Measurements from ENCODE around the gene ADCY7.

Gene ADCY7

DNA sequence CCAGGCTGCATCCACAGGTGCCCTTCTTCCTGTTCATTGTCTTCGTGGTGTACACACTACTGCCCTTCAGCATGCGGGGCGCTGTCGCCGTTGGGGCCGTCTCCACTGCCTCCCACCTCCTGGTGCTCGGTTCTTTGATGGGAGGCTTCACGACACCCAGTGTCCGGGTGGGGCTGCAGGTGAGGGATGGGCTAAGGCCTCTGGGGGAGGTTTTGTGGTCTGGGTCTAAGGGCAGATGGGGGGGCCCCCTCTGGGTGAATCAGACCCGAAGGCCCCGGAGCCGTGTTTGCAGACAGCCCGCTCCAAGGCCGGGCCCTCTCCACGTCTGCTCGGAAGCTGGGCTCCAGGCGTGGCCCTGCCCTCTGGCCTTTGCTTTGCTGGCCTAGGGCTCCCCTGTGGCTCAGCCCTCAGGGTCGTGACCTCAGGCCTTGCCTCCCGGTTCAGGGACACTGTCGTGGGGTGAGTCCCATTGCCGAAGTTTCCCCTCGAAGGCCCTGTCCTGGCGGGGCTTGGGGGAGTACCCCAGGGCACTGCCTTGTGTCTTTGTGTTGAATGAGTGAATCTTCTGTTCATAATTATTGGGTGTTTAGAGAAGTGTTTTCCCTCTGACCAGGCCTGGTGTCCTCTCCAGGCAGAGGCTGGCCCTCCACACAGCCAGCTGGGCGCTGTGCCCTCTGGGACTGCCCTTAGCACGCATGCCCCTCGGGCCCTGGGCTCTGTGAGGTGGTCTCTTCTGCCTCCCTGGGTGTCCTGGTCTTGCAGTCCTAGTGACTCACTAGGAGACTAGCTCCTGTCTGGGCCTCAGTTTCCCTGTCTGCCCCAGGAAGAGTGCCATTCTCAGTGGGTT lies 25.6 kb downstream of the ADCY7 start:
- DNase-seq = no peak
- in situ Hi-C loops (cut with HindIII; ENCODE audit: low pct_ligation_motif_present, low pct_unique_long_range_greater_than_20kb, low sequenced_read_pairs) = no loop called here

GRCh38 chr16:50292566-50292948 lies 26.2 kb downstream of the ADCY7 start:
- in situ Hi-C loops (cut with HindIII; ENCODE audit: low pct_ligation_motif_present, low pct_unique_long_range_greater_than_20kb, low sequenced_read_pairs) = no loop called here
- no peak for DNase-seq

DNA sequence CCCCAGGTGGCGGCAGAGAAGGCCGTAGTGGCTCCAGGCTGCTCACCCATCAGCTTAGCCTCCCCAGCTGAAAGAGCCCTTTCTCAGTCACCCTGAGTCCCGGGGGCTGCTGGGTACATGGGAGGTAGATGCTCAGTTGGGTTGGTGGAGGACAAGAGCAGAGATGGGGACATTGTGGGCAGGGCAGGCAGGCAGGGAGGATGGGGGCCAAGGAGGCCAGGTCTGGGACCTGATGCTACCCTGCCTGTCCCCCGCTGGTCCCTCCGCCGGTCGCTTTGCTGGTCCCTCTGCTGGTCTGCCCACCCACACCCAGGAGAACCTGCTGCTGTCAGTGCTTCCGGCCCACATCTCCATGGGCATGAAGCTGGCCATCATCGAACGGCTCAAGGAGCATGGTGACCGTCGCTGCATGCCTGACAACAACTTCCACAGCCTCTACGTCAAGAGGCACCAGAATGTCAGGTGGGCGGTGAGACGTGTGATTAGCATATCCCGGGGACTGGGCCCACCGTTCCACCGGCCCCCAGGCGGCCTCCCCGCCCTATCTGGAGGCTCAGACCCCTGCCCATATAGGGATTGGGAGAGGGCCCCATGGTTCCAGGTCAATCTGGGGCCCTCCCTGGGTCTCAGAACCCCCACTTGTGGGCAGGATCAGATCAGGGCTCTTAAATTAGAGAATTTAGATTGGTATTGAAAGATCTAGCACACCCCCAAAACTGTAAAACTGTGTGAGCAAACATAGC lies 26.9 kb downstream of the ADCY7 start:
- in situ Hi-C loops (cut with HindIII; ENCODE audit: low pct_ligation_motif_present, low pct_unique_long_range_greater_than_20kb, low sequenced_read_pairs) = no loop called here
- no peak for DNase-seq

- no peak for DNase-seq
- in situ Hi-C loops (cut with HindIII; ENCODE audit: low pct_ligation_motif_present, low pct_unique_long_range_greater_than_20kb, low sequenced_read_pairs) = no loop called here
Observed at GRCh38 chr16:50293994-50294855, 27.9 kb downstream of the ADCY7 start.

- in situ Hi-C loops (cut with HindIII; ENCODE audit: low pct_ligation_motif_present, low pct_unique_long_range_greater_than_20kb, low sequenced_read_pairs) = no loop called here
- DNase-seq = no peak
Observed at GRCh38 chr16:50294955-50295354, 28.6 kb downstream of the ADCY7 start.

DNA sequence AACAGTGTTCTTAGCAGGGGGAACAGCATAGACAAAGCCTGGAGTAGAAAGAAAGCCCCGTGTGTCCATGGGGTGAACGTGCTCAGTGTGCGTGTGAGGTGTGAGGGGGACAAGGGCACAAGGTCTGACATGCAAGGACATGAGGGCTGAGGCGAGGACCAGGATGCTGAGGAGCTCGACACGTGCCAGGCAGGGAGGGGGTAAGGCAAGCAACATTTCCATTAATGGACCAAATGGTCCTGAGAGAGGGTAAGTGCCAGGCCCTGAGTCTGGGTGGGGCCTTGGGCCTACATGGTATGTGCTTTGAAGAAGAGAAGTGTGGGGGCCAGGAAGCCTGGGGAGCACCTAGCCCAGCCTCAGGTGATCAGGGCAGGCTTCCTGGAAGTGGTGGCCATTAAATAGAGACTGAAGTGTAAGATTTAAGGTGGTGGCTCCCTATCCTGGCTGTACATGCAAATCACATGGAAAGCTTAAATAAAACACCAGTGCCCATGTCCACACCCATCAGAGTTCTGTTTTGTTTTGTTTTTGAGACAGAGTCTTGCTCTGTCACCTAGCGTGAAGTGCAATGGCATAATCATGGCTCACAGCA lies 29.3 kb downstream of the ADCY7 start:
- in situ Hi-C loops (cut with HindIII; ENCODE audit: low pct_ligation_motif_present, low pct_unique_long_range_greater_than_20kb, low sequenced_read_pairs) = no loop called here
- DNase-seq = no peak

DNA sequence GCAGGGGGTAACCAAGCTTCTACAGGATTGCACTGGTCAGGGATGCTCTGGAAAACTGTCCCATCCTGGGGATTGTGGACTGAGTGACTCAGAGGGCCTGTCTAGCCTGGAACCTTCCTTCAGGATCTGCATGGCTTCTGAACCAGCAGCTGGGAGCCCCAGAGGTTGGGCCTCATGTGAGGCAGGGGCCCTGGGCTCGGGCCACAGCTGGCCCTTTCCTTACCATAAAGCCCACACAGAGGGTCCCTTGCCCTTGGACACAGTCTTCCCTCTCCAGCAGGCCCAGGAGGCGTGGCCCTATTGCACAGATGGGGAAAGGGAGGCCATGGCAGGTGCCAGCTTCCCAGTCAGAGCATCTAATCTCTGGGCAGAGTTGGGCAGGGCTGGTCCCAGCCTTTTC lies 30.5 kb downstream of the ADCY7 start:
- no peak for DNase-seq
- in situ Hi-C loops (cut with HindIII; ENCODE audit: low pct_ligation_motif_present, low pct_unique_long_range_greater_than_20kb, low sequenced_read_pairs) = no loop called here

DNA sequence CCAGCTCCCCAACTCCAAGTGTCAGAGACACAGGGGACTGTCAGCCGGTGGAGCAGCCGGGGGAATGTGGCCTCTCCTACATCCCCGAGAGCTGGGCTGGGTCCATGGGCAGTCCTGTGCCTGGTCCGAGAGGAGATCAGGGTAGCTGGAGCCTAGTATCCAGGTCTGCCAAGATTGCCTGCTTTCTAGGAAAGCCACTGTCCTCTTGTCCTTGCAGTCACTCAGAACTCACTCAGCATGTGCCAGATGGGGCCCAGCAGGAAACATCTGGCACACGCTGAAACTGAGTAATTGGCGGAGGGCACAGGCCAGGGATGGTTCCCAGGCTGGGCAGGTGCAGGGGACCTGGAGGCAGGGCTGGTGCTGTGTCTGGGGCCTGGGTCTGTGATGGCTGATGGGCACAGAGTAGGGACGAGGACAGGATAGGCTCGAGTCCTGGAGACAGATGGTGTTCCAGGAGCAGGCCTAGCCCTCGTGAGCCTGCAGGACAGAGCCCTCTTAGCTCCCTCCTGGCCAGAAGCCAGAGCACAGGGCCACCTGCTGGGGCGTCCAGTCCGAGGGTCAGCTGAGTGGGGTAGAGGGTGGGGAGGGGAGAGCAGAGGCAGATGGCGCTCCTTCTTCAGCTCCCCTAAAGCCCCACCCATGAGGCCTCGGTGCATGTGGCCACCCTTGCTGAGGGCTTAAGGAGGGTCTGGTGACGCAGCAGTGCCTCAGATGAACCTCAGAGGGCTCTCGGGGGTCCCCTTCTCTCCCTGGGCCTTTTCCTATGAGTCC lies 31.1 kb downstream of the ADCY7 start:
- in situ Hi-C loops (cut with HindIII; ENCODE audit: low pct_ligation_motif_present, low pct_unique_long_range_greater_than_20kb, low sequenced_read_pairs) = no loop called here
- no peak for DNase-seq

DNA sequence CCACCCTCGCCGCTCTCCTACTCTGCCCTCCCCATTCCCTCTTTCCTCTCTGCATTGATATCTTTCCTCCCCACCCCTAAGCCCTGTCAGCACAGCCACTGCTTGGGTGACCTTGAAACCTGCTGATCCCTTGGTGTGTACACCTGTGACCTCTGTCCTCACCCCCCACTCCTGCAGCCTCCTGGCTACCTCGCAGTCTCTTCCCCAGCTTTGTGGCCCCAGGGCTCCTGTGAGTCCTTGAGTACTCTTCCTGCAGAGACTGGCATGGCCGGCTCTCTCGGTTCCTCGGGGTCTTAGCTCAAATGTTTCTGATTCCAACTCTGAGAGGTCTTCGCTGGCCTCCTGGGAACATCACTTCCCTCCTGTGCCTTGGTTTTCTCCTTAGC lies 31.7 kb downstream of the ADCY7 start:
- no peak for DNase-seq
- in situ Hi-C loops (cut with HindIII; ENCODE audit: low pct_ligation_motif_present, low pct_unique_long_range_greater_than_20kb, low sequenced_read_pairs) = no loop called here

DNA sequence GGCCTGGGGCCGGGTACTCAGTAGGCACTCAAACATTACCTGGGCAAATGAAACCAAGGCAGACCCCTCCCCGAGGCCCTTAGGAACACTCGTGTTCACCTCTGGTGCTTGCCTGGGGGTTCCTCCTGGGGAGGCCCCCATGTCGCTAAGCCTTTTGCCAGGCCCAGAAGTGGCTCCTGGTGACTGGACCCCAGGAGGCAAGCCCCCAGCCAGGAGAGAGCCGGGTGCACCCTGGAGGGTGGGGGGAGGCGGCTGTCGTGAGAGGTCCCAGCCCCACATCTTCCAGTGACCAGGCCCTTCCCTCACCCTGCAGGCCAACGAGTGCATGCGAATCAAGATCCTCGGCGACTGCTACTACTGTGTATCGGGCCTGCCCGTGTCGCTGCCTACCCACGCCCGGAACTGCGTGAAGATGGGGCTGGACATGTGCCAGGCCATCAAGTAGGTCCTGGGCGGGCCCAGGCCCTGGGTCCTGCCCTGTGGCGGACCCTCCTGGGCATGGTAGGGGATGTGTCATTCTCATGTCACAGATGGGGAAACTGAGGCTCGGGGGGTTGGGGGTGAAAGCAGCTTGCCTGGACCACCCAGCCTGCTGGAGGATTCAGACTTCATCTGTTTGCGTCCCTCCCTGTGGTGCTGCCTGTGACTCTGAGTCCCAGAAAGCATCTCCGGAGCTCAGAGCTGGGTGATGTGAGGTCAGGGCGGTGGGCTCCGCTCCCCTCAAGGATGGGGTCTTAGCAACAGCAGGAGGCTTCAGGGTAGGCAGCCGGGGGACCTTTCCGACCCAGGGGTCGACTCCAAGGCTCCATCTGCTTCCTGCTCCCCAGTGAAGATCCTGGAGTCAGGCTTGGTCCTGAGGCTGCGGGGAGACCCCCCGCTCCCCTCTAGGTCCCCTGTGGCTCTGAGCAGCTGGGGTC lies 32.5 kb downstream of the ADCY7 start:
- DNase-seq = no peak
- in situ Hi-C loops (cut with HindIII; ENCODE audit: low pct_ligation_motif_present, low pct_unique_long_range_greater_than_20kb, low sequenced_read_pairs) = no loop called here

DNA sequence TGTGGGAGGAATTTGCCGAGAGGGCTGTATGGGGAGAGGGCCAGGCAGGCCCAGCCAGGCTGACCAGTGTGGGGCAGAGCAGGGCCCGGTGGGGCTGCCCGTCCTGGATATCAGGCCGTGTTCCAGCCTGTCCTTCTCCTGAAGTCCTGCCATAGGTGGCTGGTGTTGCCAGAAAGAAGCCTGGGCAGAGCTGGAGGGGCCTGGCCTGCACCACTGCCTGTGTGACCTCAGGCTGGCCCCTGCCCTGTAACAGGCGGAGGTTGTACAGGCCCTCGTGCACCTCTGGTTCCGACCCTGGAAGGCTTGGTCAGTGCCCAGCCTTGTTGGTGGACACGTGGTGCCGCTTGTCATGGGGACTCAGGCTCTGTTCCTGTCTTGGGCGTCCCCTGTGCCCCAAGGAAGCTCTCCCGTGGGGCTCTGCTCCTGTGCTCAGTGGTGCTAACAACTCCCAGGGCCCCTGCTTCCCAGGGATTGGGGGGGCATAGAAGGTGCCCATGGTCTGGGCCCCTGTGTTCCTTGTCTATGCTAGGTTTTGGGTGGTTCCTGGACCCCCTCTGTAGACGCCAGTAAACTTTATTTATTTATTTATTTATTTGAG lies 33.3 kb downstream of the ADCY7 start:
- in situ Hi-C loops (cut with HindIII; ENCODE audit: low pct_ligation_motif_present, low pct_unique_long_range_greater_than_20kb, low sequenced_read_pairs) = no loop called here
- no peak for DNase-seq

- in situ Hi-C loops (cut with HindIII; ENCODE audit: low pct_ligation_motif_present, low pct_unique_long_range_greater_than_20kb, low sequenced_read_pairs) = no loop called here
- no peak for DNase-seq
Observed at GRCh38 chr16:50300942-50301625, 34.7 kb downstream of the ADCY7 start.

DNA sequence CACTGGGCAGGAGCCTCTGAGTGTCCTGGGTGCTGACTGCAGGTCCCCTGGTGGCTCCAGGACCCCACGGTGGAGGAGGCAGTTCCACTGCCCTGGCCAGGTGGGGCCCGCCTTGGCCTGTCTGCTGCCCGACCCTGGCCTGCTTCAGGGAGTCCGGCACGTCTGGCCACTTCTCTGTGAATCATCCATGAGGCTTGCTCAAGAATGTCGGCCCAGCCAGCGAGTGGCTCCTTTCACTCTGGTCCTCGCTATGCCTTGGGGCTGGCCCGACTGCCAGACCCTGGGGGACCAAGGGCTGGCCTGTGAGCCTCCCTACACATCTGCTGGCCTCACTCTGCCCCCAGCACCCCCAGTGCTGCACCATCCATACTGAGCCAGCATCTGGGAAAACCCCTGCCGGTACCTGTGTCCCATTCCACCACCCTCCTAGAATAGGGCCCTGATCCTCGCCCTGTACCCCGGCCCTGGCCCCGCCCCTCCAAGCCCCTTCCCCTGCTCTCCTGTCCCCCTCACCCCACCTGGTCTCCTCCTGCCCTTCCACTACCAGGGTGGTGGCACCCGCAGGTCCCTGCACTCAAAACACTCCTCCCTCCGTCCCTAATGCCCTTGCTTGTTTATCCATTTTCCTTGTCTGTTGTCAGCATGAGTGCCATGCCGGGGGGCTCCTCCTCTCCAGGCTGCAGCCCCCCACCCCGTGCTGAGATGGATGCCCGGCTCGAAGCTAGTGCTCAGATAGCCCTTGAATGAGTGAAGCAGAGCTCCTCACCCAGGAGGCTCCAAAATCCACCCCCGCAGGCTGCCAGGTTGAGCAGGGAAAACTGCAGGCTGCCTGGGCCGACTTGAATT lies 35.5 kb downstream of the ADCY7 start:
- in situ Hi-C loops (cut with HindIII; ENCODE audit: low pct_ligation_motif_present, low pct_unique_long_range_greater_than_20kb, low sequenced_read_pairs) = no loop called here
- DNase-seq = peak; percentile 73

GRCh38 chr16:50302472-50303005 lies 36.2 kb downstream of the ADCY7 start:
- DNase-seq = no peak
- in situ Hi-C loops (cut with HindIII; ENCODE audit: low pct_ligation_motif_present, low pct_unique_long_range_greater_than_20kb, low sequenced_read_pairs) = no loop called here

DNA sequence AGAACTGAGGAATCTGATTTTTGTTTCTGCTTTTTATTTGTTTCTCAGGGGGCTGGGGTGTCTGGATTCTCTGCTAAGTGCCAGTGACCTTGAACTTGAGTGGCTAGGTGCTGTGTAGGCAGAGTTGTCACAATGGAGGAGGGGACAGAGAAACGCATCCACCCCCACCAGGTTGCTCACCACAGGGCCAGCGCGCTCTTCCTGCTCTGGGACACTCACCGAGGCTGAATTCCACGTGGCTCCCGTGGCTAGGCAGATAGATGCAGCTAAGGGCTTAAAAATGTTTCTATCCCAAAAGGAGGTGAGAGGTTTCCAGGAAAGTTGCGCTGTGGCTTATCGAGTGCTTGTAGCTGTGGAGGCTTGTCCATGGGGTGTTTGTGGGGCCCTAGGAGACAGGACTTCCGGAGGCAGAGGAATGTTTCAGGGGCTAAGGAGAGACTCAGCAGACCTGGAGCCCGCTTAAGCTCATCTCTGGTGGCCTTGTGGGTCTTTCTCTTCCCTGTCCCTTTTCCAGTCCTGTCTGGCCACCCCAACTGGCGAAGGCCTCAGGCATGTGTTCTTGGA lies 36.8 kb downstream of the ADCY7 start:
- DNase-seq = no peak

More for the DNA sequence above, 36.8 kb downstream of the ADCY7 start:
- in situ Hi-C loops (cut with HindIII; ENCODE audit: low pct_ligation_motif_present, low pct_unique_long_range_greater_than_20kb, low sequenced_read_pairs) = no loop called here

Data from ACHN (cell line).